Mammary epithelial cell (primary cell): Measurements from ENCODE around the gene SHISA7.

Source experiments
- CTCF ChIP-seq, 2 donors: IDR thresholded peaks in 1 of 2; conservative IDR thresholded peaks in 1 of 2; 2 replicates each; pipeline ENCODE4 v1.5.1; 2011 to 2012; ENCODE audit warnings: inconsistent platforms in 2 of 2, low read length in 2 of 2, mild to moderate bottlenecking in 2 of 2, control low read depth in 1 of 2, low read depth in 1 of 2; ENCODE audit not compliant: insufficient read depth in 1 of 2; ENCODE audit errors: extremely low read depth in 1 of 2
- EZH2 ChIP-seq: IDR thresholded peaks from 2 replicates; pipeline ENCODE4 v1.6.1; 2012; ENCODE audit warnings: low read length, inconsistent platforms, borderline replicate concordance

- no peak for TF ChIP-seq CTCF (conservative IDR thresholded peaks at IDR 0.05 in 1 of 2, IDR thresholded peaks at IDR 0.05 in 1 of 2; ENCODE audit: extremely low read depth in 1 of 2, insufficient read depth in 1 of 2, low read depth in 1 of 2, low read length in 2 of 2)
- peak; percentile 28 for TF ChIP-seq EZH2
Measured at GRCh38 chr19:55444646-55445045, 1.5 kb upstream of the SHISA7 start.
